HEK293 (cell line): ENCODE measurements around the gene PIK3CD.

Experiments used
- CTCF ChIA-PET: fragments of 350-600 bp; formaldehyde crosslinking; extraction: SDS; loops from one replicate; lab custom pipeline; 2021; ENCODE audit warnings: antibody characterized with exemption; lab: Yijun Ruan, JAX
- POLR2A ChIA-PET: fragments of 300-600 bp; formaldehyde crosslinking; extraction: SDS; loops from one replicate; lab custom pipeline; 2020; ENCODE audit warnings: antibody characterized with exemption, inconsistent platforms; lab: Yijun Ruan, JAX
- H3K27ac ChIP-seq: fragments of 200-500 bp; sonication (Bioruptor generic); 2 replicates; pipeline ENCODE4 v1.5.1; 2014; ENCODE audit warnings: low read depth, low read length, control low read depth, inconsistent platforms; ENCODE audit errors: extremely low read depth
- H3K36me3 ChIP-seq, 2 experiments: fragments of 200-500 bp in 1 of 2; sonication (Bioruptor generic) in 1 of 2; 1 replicate in 1 of 2; 2 replicates in 1 of 2; pipeline ENCODE4 v1.5.1; 2014 to 2017; ENCODE audit warnings: inconsistent platforms in 2 of 2, low read length in 2 of 2; ENCODE audit not compliant: control insufficient read depth in 2 of 2, insufficient read depth in 1 of 2
- H3K4me1 ChIP-seq: fragments of 200-500 bp; sonication (Bioruptor generic); 2 replicates; pipeline ENCODE4 v1.5.1; 2014; ENCODE audit warnings: mild to moderate bottlenecking, low read length, inconsistent platforms; ENCODE audit not compliant: control insufficient read depth, insufficient read depth
- H3K4me3 ChIP-seq: 2 replicates; pipeline ENCODE4 v1.5.1; 2011; ENCODE audit warnings: low read depth, mild to moderate bottlenecking, control low read depth, low read length, moderate library complexity
- H3K9me3 ChIP-seq: fragments of 200-500 bp; sonication (Bioruptor generic); 2 replicates; pipeline ENCODE4 v1.5.1; 2014; ENCODE audit warnings: low read depth, low read length, inconsistent platforms; ENCODE audit not compliant: control insufficient read depth, insufficient read depth
- EGR2 ChIP-seq: fragments of 450-650 bp; formaldehyde crosslinking; IDR thresholded peaks from 2 replicates; pipeline ENCODE4 v1.5.1; 2016; ENCODE audit warnings: low read depth, missing biosample characterization, missing genetic modification characterization
- SCRT2 ChIP-seq: fragments of 450-650 bp; formaldehyde crosslinking; IDR thresholded peaks from 2 replicates; pipeline ENCODE4 v1.5.1; 2016; ENCODE audit warnings: missing biosample characterization, missing genetic modification characterization
- ZBTB20 ChIP-seq: fragments of 450-650 bp; formaldehyde crosslinking; IDR thresholded peaks from 2 replicates; pipeline ENCODE4 v1.5.1; 2016; ENCODE audit warnings: missing biosample characterization, missing genetic modification characterization
- ZBTB26 ChIP-seq: fragments of 450-650 bp; formaldehyde crosslinking; optimal IDR thresholded peaks from 2 replicates; pipeline ENCODE3; 2016; ENCODE audit warnings: missing biosample characterization, mild to moderate bottlenecking, missing genetic modification characterization
- ZBTB8A ChIP-seq: fragments of 450-650 bp; formaldehyde crosslinking; IDR thresholded peaks from 2 replicates; pipeline ENCODE4 v1.5.1; 2016; ENCODE audit warnings: missing biosample characterization, missing genetic modification characterization
- ZFHX2 ChIP-seq: fragments of 450-650 bp; formaldehyde crosslinking; conservative IDR thresholded peaks from 2 replicates; pipeline ENCODE4 v1.5.1; 2016; ENCODE audit warnings: missing biosample characterization, missing genetic modification characterization
- ZFP69B ChIP-seq: fragments of 450-650 bp; formaldehyde crosslinking; IDR thresholded peaks from 2 replicates; pipeline ENCODE4 v1.5.1; 2016; ENCODE audit warnings: missing biosample characterization, missing genetic modification characterization
- ZNF335 ChIP-seq: fragments of 450-650 bp; formaldehyde crosslinking; conservative IDR thresholded peaks from 2 replicates; pipeline ENCODE4 v1.5.1; 2016; ENCODE audit warnings: missing biosample characterization, missing genetic modification characterization
- ZNF398 ChIP-seq: fragments of 450-650 bp; formaldehyde crosslinking; IDR thresholded peaks from 2 replicates; pipeline ENCODE4 v1.5.1; 2017; ENCODE audit warnings: missing biosample characterization, missing genetic modification characterization
- ZNF514 ChIP-seq: fragments of 450-650 bp; formaldehyde crosslinking; IDR thresholded peaks from 2 replicates; pipeline ENCODE4 v1.5.1; 2016; ENCODE audit warnings: missing biosample characterization, missing genetic modification characterization
- ZNF518A ChIP-seq: fragments of 450-650 bp; formaldehyde crosslinking; conservative IDR thresholded peaks from 2 replicates; pipeline ENCODE4 v1.5.1; 2016; ENCODE audit warnings: low read depth, missing biosample characterization, missing genetic modification characterization
- ZNF561 ChIP-seq: fragments of 450-650 bp; IDR thresholded peaks from 2 replicates; pipeline ENCODE4 v1.5.1; 2018; ENCODE audit warnings: missing biosample characterization, missing genetic modification characterization, borderline replicate concordance
- ZNF777 ChIP-seq: fragments of 450-650 bp; formaldehyde crosslinking; IDR thresholded peaks from 2 replicates; pipeline ENCODE4 v1.5.1; 2017; ENCODE audit warnings: missing biosample characterization, missing genetic modification characterization, borderline replicate concordance
- TF ChIP-seq, protein P1 (sequence below): fragments of 450-650 bp; IDR thresholded peaks from 2 replicates; pipeline ENCODE4 v1.5.1; 2018; ENCODE audit warnings: missing biosample characterization, mild to moderate bottlenecking, missing genetic modification characterization
- TF ChIP-seq, protein P2 (sequence below): fragments of 450-650 bp; formaldehyde crosslinking; IDR thresholded peaks from 2 replicates; pipeline ENCODE4; 2016; ENCODE audit warnings: missing biosample characterization, missing genetic modification characterization
- TF ChIP-seq, protein P3 (sequence below): fragments of 450-650 bp; formaldehyde crosslinking; IDR thresholded peaks from 2 replicates; pipeline ENCODE4 v1.5.1; 2017; ENCODE audit warnings: missing biosample characterization, mild to moderate bottlenecking, missing genetic modification characterization, moderate library complexity
- TF ChIP-seq, protein P4 (sequence below): fragments of 450-650 bp; formaldehyde crosslinking; IDR thresholded peaks from 2 replicates; pipeline ENCODE4 v1.5.1; 2016; ENCODE audit warnings: missing biosample characterization, missing genetic modification characterization

The PIK3CD gene

GRCh38 chr1:9651565-9652378, at the start of gene PIK3CD:
Gene PIK3CD, plus strand, starts transcription at chr1:9651731. Its CDS starts 58,725 bp downstream, at chr1:9710456.
- no peaks in the 10 kb centered on the region for H3K36me3 ChIP-seq
- TF ChIP-seq, protein P1, sequence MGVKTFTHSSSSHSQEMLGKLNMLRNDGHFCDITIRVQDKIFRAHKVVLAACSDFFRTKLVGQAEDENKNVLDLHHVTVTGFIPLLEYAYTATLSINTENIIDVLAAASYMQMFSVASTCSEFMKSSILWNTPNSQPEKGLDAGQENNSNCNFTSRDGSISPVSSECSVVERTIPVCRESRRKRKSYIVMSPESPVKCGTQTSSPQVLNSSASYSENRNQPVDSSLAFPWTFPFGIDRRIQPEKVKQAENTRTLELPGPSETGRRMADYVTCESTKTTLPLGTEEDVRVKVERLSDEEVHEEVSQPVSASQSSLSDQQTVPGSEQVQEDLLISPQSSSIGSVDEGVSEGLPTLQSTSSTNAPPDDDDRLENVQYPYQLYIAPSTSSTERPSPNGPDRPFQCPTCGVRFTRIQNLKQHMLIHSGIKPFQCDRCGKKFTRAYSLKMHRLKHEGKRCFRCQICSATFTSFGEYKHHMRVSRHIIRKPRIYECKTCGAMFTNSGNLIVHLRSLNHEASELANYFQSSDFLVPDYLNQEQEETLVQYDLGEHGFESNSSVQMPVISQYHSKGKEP (tag by site-specific recombination), result no peak
- TF ChIP-seq ZNF777 (tag by site-specific recombination), result no peak
- TF ChIP-seq ZBTB20, result peak; percentile 64; the same call in 1 of the 2 replicates
- TF ChIP-seq, protein P2, sequence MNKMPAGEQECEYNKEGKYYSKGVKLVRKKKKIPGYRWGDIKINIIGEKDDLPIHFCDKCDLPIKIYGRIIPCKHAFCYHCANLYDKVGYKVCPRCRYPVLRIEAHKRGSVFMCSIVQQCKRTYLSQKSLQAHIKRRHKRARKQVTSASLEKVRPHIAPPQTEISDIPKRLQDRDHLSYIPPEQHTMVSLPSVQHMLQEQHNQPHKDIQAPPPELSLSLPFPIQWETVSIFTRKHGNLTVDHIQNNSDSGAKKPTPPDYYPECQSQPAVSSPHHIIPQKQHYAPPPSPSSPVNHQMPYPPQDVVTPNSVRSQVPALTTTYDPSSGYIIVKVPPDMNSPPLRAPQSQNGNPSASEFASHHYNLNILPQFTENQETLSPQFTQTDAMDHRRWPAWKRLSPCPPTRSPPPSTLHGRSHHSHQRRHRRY, result no peak
- TF ChIP-seq ZBTB8A, result 0 out of 2 replicates have a peak, but pooled peaks have one; percentile 17
- TF ChIP-seq ZNF518A (tag by site-specific recombination), result no peak
- peak; percentile 90 for TF ChIP-seq EGR2 (tag by site-specific recombination)
- TF ChIP-seq, protein P3, sequence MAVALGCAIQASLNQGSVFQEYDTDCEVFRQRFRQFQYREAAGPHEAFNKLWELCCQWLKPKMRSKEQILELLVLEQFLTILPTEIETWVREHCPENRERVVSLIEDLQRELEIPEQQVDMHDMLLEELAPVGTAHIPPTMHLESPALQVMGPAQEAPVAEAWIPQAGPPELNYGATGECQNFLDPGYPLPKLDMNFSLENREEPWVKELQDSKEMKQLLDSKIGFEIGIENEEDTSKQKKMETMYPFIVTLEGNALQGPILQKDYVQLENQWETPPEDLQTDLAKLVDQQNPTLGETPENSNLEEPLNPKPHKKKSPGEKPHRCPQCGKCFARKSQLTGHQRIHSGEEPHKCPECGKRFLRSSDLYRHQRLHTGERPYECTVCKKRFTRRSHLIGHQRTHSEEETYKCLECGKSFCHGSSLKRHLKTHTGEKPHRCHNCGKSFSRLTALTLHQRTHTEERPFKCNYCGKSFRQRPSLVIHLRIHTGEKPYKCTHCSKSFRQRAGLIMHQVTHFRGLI, result peak; percentile 40; the same call in 1 of the 2 replicates
- TF ChIP-seq ZNF514, result no peak
- peak; percentile 72 for TF ChIP-seq ZBTB26 (tag by site-specific recombination)
- peak; percentile 81 for TF ChIP-seq SCRT2 (tag by site-specific recombination)
- peak; percentile 35; the same call in 1 of the 2 replicates for TF ChIP-seq ZNF561 (tag by site-specific recombination)
- peak; percentile 85 for TF ChIP-seq ZNF335 (tag by site-specific recombination)
- TF ChIP-seq, protein P4, sequence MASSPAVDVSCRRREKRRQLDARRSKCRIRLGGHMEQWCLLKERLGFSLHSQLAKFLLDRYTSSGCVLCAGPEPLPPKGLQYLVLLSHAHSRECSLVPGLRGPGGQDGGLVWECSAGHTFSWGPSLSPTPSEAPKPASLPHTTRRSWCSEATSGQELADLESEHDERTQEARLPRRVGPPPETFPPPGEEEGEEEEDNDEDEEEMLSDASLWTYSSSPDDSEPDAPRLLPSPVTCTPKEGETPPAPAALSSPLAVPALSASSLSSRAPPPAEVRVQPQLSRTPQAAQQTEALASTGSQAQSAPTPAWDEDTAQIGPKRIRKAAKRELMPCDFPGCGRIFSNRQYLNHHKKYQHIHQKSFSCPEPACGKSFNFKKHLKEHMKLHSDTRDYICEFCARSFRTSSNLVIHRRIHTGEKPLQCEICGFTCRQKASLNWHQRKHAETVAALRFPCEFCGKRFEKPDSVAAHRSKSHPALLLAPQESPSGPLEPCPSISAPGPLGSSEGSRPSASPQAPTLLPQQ (tag by site-specific recombination), result peak; percentile 96
- TF ChIP-seq ZFHX2 (tag by site-specific recombination), result peak; percentile 92
- TF ChIP-seq ZFP69B, result peak; percentile 93
- TF ChIP-seq ZNF398 (tag by site-specific recombination), result peak; percentile 30; the same call in 1 of the 2 replicates
- TF ChIP-seq, all 188 proteins: peak for 12
- H3K4me1 ChIP-seq, result 0 out of 2 replicates have a peak, but pooled peaks cover 2% of the 10 kb centered on the region
- peak within 1 kb of the TSS; percentile 29 for H3K4me3 ChIP-seq
- no peaks in the 10 kb centered on the region for H3K9me3 ChIP-seq
- ChIA-PET CTCF (interaction anchor here (0.6 to 2.5 kb wide), 3 partner anchors 24 to 602 kb away, joined by 3 to 9 read pairs (median 3); no protein-coding TSS in a partner anchor), POLR2A (no interaction called here)
- no peak within 1 kb of the TSS for H3K27ac ChIP-seq
